GM23338 (cell line): ENCODE measurements around the gene LRBA.

Source experiments
- CTCF ChIP-seq, 2 experiments: fragments of 200-600 bp in 1 of 2; sonication (generic) in 1 of 2; conservative IDR thresholded peaks; 2 replicates each; pipeline versions ENCODE4 v1.5.1 to v1.6.1; 2016 to 2017; ENCODE audit warnings: antibody characterized with exemption in 2 of 2, low read depth in 2 of 2, mild to moderate bottlenecking in 2 of 2, moderate library complexity in 1 of 2
- EZH2 ChIP-seq: fragments of 200-600 bp; sonication (generic); IDR thresholded peaks from one replicate; pipeline ENCODE4 v1.8.0; 2017; ENCODE audit warnings: antibody characterized with exemption, mild to moderate bottlenecking, low read depth; ENCODE audit not compliant: unreplicated experiment
- POLR2AphosphoS5 ChIP-seq: IDR thresholded peaks from 2 replicates; pipeline ENCODE4 v1.6.1; 2016; ENCODE audit warnings: antibody characterized with exemption, low read depth

GRCh38 chr4:150990993-150991392 lies 24.1 kb downstream of the LRBA start:
- TF ChIP-seq CTCF (conservative IDR thresholded peaks at IDR 0.05; ENCODE audit: low read depth in 2 of 2) (no peak), EZH2 (no peak), POLR2AphosphoS5 (no peak)
